SH-SY5Y (cell line): ENCODE measurements around the gene CLIC5.

ENCODE experiments used
- GATA2 ChIP-seq: IDR thresholded peaks from 2 replicates; pipeline ENCODE4 v1.6.1; 2011; ENCODE audit warnings: mild to moderate bottlenecking, low read depth, low read length
- GATA3 ChIP-seq: IDR thresholded peaks from 2 replicates; pipeline ENCODE4 v1.6.1; 2011; ENCODE audit warnings: low read depth, mild to moderate bottlenecking, low read length, moderate library complexity

DNA sequence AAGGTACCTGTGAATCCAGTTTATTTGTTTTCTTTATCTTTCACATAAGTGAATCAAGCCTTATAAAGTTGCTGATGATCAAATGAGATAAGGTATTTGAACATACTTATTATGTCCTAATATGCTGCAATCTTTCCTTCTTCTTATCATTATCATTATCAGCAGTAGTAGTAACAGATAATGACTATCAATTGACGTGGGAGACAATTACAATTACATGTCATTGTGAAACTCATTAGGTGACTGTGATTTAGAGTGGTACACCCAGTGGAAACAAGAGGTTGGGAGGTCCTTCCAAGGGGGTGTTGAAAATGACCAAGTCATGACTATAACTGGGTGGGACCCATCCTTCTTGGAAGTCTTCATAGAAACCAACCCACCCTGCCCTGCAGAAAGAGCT, 2.8 kb downstream of the CLIC5 start:
- TF ChIP-seq GATA3 (no peak), GATA2 (no peak)
